ENCODE measurements around the gene APC2.

DNA sequence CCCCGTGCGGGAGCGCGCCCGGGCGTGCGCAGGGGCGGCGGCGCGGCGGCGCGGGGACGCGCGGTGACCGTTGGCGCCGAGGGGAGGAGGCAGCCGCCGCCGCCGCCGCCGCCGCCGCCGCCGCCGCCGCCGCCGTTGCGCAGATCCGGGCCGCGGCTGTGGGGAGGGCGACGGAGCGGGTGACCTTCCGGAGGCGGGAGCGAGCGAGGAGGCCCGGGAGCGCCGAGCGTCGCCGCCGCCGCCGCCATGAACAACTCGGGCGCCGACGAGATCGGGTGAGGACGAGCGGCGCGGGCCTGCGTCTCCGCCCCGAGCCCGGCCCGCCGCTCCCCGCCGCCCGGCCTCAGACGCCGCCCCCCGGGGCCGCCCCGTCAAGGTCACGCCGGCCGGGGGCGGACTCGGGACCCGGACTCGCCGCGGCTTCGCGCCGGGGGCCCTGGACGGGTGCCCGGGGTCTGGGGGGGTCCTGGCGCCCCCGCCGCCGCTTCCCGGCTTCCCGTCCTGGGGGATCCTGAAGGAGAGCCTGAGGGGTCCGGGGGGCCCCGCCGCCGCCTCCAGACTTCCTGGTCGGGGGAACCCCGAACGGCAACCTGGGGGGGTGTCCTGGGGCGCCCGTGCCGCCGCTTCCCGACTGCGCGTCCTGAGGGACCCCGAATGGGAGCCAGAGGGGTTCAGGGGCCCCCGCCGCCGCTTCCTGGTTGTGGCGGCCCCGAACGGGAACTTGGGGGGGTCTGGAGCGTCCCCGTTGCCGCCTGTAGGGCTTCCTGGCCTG, 42.2 kb upstream of the APC2 start, which contains the start of gene DAZAP1:
- TF ChIP-seq, protein P1, sequence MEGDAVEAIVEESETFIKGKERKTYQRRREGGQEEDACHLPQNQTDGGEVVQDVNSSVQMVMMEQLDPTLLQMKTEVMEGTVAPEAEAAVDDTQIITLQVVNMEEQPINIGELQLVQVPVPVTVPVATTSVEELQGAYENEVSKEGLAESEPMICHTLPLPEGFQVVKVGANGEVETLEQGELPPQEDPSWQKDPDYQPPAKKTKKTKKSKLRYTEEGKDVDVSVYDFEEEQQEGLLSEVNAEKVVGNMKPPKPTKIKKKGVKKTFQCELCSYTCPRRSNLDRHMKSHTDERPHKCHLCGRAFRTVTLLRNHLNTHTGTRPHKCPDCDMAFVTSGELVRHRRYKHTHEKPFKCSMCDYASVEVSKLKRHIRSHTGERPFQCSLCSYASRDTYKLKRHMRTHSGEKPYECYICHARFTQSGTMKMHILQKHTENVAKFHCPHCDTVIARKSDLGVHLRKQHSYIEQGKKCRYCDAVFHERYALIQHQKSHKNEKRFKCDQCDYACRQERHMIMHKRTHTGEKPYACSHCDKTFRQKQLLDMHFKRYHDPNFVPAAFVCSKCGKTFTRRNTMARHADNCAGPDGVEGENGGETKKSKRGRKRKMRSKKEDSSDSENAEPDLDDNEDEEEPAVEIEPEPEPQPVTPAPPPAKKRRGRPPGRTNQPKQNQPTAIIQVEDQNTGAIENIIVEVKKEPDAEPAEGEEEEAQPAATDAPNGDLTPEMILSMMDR (IDR thresholded peaks at IDR 0.05) = no peak
- TF ChIP-seq POLR2A (IDR thresholded peaks at IDR 0.05) = no peak
- peak in 2 of 4 donors; percentile 46 to 61 for TF ChIP-seq POLR2AphosphoS5 (IDR thresholded peaks at IDR 0.05)
- no peak for TF ChIP-seq EP300 (IDR thresholded peaks at IDR 0.05)

Data from sigmoid colon (tissue), 4 donors.